ENCODE results near the gene HRC.

DNA sequence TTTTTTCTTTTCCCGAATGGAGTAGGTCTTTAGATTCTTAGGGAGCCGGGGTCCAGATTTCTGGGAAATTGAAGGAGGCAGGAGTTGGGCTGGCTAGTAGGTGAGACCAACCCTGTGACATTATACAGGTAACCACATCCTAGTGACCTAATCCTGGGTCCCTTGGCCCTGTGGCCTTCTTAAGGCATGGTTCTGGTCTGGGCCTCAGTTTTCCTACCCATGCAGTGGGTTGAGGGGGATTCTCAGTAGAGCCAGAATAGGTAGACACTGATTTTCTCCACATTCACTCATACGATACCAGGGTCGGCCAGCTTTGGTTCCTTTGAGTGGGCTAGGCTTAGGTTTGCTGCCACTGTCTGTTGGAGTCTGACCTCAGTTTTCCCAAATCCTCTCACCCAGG lies 28.6 kb downstream of the HRC start:
- no peak for TF ChIP-seq EZH2phosphoT487 (IDR thresholded peaks at IDR 0.05; ENCODE audit: low read depth)
- TF ChIP-seq, protein P1, sequence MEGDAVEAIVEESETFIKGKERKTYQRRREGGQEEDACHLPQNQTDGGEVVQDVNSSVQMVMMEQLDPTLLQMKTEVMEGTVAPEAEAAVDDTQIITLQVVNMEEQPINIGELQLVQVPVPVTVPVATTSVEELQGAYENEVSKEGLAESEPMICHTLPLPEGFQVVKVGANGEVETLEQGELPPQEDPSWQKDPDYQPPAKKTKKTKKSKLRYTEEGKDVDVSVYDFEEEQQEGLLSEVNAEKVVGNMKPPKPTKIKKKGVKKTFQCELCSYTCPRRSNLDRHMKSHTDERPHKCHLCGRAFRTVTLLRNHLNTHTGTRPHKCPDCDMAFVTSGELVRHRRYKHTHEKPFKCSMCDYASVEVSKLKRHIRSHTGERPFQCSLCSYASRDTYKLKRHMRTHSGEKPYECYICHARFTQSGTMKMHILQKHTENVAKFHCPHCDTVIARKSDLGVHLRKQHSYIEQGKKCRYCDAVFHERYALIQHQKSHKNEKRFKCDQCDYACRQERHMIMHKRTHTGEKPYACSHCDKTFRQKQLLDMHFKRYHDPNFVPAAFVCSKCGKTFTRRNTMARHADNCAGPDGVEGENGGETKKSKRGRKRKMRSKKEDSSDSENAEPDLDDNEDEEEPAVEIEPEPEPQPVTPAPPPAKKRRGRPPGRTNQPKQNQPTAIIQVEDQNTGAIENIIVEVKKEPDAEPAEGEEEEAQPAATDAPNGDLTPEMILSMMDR (IDR thresholded peaks at IDR 0.05; ENCODE audit: low read depth, low read length): no peak

Measured in OCI-LY3 (cell line).